B cell (primary cell): ENCODE measurements around the gene FNDC10. TPM values are rescaled to one million over a fixed set of nuclear protein-coding genes. Genes with fewer than 3 reads are reported as not detected.

Source experiments
- ATAC-seq: fragments of 200-7000 bp; cut with Tn5 transposase; one replicate; pipeline ENCODE4 v1.10.0; 2021; ENCODE audit warnings: low read depth, mild to moderate bottlenecking, moderate number of reproducible peaks, moderate library complexity
- CTCF ChIA-PET: fragments of 350-600 bp; sonication (Branson Sonifier 250); formaldehyde crosslinking; loops from one replicate; lab custom pipeline; 2021; ENCODE audit warnings: antibody characterized with exemption, inconsistent platforms; lab: Charles Lee
- POLR2A ChIA-PET: fragments of 350-600 bp; sonication (Branson Sonifier 250); formaldehyde crosslinking; loops from one replicate; lab custom pipeline; 2021; ENCODE audit warnings: antibody characterized with exemption; lab: Charles Lee
- DNase-seq: peaks from one replicate; pipeline ENCODE4 v3.0.0; 2013
- H2AFZ ChIP-seq: 2 replicates; pipeline ENCODE4 v1.6.1; 2012; ENCODE audit warnings: mild to moderate bottlenecking, low read depth, low read length; ENCODE audit not compliant: insufficient read depth, poor library complexity, severe bottlenecking
- H3K27ac ChIP-seq, 2 donors: 1 replicate in 1 of 2; 2 replicates in 1 of 2; pipeline ENCODE4 v1.5.1; 2012 to 2013; ENCODE audit warnings: low read length in 2 of 2, mild to moderate bottlenecking in 2 of 2, moderate library complexity in 1 of 2
- H3K27me3 ChIP-seq, 4 experiments: fragments of 200-600 bp in 1 of 4; sonication (generic) in 1 of 4; replicated peaks in 1 of 4; 1 replicate in 2 of 4; 2 replicates in 2 of 4; pipeline versions ENCODE4 v1.6.1 to v1.7.0; 2013 to 2016; ENCODE audit warnings: low read length in 3 of 4, mild to moderate bottlenecking in 2 of 4, mixed read lengths in 1 of 4, moderate library complexity in 1 of 4; ENCODE audit not compliant: insufficient read depth in 4 of 4, control insufficient read depth in 3 of 4; ENCODE audit errors: control extremely low read depth in 1 of 4
- H3K36me3 ChIP-seq, 2 experiments: replicated peaks in 1 of 2; 1 replicate in 1 of 2; 2 replicates in 1 of 2; pipeline versions ENCODE4 v1.6.1 to v1.7.1; 2013; ENCODE audit warnings: low read length in 1 of 2; ENCODE audit not compliant: insufficient read depth in 2 of 2, control insufficient read depth in 1 of 2; ENCODE audit errors: control extremely low read depth in 1 of 2, extremely low read depth in 1 of 2
- H3K4me1 ChIP-seq, 2 donors: fragments of 200-600 bp in 1 of 2; sonication (generic) in 1 of 2; 1 replicate in 1 of 2; 2 replicates in 1 of 2; pipeline versions ENCODE4 v1.5.1 to v1.6.1; 2013 to 2017; ENCODE audit warnings: low read length in 2 of 2; ENCODE audit not compliant: control insufficient read depth in 2 of 2, insufficient read depth in 2 of 2
- H3K4me2 ChIP-seq: replicated peaks from 2 replicates; pipeline ENCODE3; 2012; ENCODE audit warnings: mild to moderate bottlenecking, low read depth, low read length; ENCODE audit not compliant: poor library complexity, severe bottlenecking
- H3K4me3 ChIP-seq, 5 experiments: fragments of 200-600 bp in 1 of 5; sonication (generic) in 1 of 5; 1 replicate in 3 of 5; 2 replicates in 2 of 5; pipeline versions ENCODE4 v1.5.1 to v1.7.0; 2011 to 2016; ENCODE audit warnings: low read length in 4 of 5, mild to moderate bottlenecking in 4 of 5, low read depth in 2 of 5, control low read depth in 1 of 5, moderate library complexity in 1 of 5; ENCODE audit not compliant: insufficient read depth in 1 of 5; ENCODE audit errors: control extremely low read depth in 1 of 5, extremely low read depth in 1 of 5
- H3K79me2 ChIP-seq: fragments of 200-600 bp; sonication (generic); one replicate; pipeline ENCODE4 v1.6.0; 2016; ENCODE audit warnings: low read length; ENCODE audit not compliant: control insufficient read depth, insufficient read depth
- H3K9ac ChIP-seq: fragments of 200-600 bp; sonication (generic); 2 replicates; pipeline ENCODE4 v1.6.1; 2017; ENCODE audit warnings: mild to moderate bottlenecking, low read length, moderate library complexity
- H3K9me3 ChIP-seq, 3 donors: one replicate each; pipeline versions ENCODE4 v1.6.1 to v1.7.1; 2013; ENCODE audit warnings: low read length in 2 of 3; ENCODE audit not compliant: control insufficient read depth in 2 of 3, insufficient read depth in 1 of 3; ENCODE audit errors: control extremely low read depth in 1 of 3
- H4K20me1 ChIP-seq: 2 replicates; pipeline ENCODE4 v1.6.0; 2012; ENCODE audit warnings: mild to moderate bottlenecking, low read length; ENCODE audit not compliant: insufficient read depth, control insufficient read depth, poor library complexity, severe bottlenecking
- H3K27ac Mint-ChIP-seq: one replicate; pipeline ENCODE4 v1.8.0; 2021; ENCODE audit warnings: mixed read lengths
- H3K27me3 Mint-ChIP-seq: one replicate; pipeline ENCODE4 v1.8.0; 2021; ENCODE audit warnings: mixed read lengths
- H3K4me1 Mint-ChIP-seq: one replicate; pipeline ENCODE4 v1.8.0; 2021; ENCODE audit warnings: mixed read lengths
- H3K4me3 Mint-ChIP-seq: one replicate; pipeline ENCODE4 v1.8.0; 2021; ENCODE audit warnings: mixed read lengths
- H3K9me3 Mint-ChIP-seq: one replicate; pipeline ENCODE4 v1.8.0; 2022; ENCODE audit warnings: mixed read lengths; ENCODE audit not compliant: insufficient read depth
- EZH2 ChIP-seq: IDR thresholded peaks from 2 replicates; pipeline ENCODE4 v1.6.1; 2012; ENCODE audit warnings: borderline replicate concordance, low read depth, mild to moderate bottlenecking, moderate library complexity, low read length; ENCODE audit not compliant: insufficient read depth, poor library complexity, severe bottlenecking
- WGBS: methylation state at CpG from one replicate; pipeline ENCODE4 v1.1.5; 2013; ENCODE audit warnings: missing lambda C conversion rate; ENCODE audit not compliant: insufficient coverage; 5-methylcytosine and 5-hydroxymethylcytosine counted together
- intact Hi-C: fragments of 100-400 bp; cut with micrococcal nuclease; formaldehyde crosslinking; loops from one replicate; pipeline ENCODE4 v1.10.0; 2022
- polyA plus RNA-seq: library from polyadenylated mRNA; depleted of rRNA; stranded (reverse); fragments of >200 nt; gene quantifications from 2 replicates; pipeline ENCODE4 v1.2.3, GENCODE V29; 2012
- total RNA-seq, 2 donors: library from RNA; stranded (reverse); fragments of 120-200 nt in 1 of 2; gene quantifications; 1 replicate in 1 of 2; 2 replicates in 1 of 2; pipeline versions ENCODE4 v1.2.3 to v1.2.4, GENCODE V29; 2013 to 2022
- TF ChIP-seq, protein P1 (sequence below): fragments of 200-600 bp; IDR thresholded peaks from one replicate; pipeline ENCODE4 v1.8.0; 2022; ENCODE audit warnings: antibody characterized with exemption, mild to moderate bottlenecking

The FNDC10 gene
- total and polyA plus RNA-seq, 2 donors (not counting 1 experiment from before 2014, with no cell fraction given) = 1.4 TPM

DNA sequence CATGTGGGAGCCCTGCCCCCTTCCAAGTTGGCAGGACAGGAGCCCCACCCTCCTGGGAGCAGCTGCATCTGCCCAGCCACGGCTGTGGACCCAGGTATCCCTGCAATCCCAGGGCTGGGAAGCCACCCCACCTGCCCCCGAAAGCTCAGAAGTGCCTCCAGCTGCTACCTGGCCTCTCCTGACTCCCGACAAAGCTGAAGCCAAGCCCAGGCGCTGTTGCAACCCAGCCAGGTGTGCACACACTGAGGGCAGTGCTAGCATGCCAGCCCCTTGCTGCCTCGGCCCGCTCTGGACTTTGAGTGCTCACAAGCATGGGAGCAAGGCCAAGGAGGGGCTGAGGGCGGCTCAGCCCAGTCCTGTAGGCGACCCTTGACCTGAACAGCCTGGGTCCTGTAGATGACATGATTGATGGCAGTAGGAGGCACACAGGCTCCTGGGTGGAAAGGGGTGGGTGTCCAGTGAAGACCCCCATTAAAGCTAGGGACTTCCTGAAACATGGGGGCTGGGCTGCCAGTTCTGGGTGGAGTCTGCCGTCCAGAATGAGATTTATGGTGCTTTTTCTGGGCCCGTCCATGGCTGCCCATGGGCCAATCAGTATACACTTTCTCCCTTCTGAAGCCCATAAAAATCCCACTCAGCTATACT, 22.4 kb downstream of the FNDC10 start:
- peaks cover 8% of the 10 kb centered on the region for H3K27me3 Mint-ChIP-seq
- no peaks in the 10 kb centered on the region for H3K36me3 ChIP-seq
- ATAC-seq (no peak), DNase-seq (no peak)
- H3K4me3 ChIP-seq = no peak overlapping the region
- H3K79me2 ChIP-seq = peaks cover 37% of the 10 kb centered on the region
- intact Hi-C loops = loop anchor here (10.0 kb wide), 1 partner anchor 77 kb away; the partner anchor contains the start of gene CDK11B
- no peak overlapping the region for H3K4me3 Mint-ChIP-seq
- H3K4me1 Mint-ChIP-seq = peaks cover 20% of the 10 kb centered on the region
- H3K27ac Mint-ChIP-seq = no peak overlapping the region
- H3K9me3 Mint-ChIP-seq = no peaks in the 10 kb centered on the region
- no peak overlapping the region for H3K27ac ChIP-seq
- no peak overlapping the region for H3K9ac ChIP-seq
- 79% methylated on average over 9 of the region's 10 CpGs for WGBS
- H4K20me1 ChIP-seq = no peaks in the 10 kb centered on the region
- H3K27me3 ChIP-seq = peaks cover 0 to 4% (median 1%) of the 10 kb centered on the region in 4 experiments
- peaks cover 11 to 24% of the 10 kb centered on the region in 2 donors for H3K4me1 ChIP-seq
- no peak overlapping the region for H3K4me2 ChIP-seq
- TF ChIP-seq EZH2 = no peak
- TF ChIP-seq, protein P1, sequence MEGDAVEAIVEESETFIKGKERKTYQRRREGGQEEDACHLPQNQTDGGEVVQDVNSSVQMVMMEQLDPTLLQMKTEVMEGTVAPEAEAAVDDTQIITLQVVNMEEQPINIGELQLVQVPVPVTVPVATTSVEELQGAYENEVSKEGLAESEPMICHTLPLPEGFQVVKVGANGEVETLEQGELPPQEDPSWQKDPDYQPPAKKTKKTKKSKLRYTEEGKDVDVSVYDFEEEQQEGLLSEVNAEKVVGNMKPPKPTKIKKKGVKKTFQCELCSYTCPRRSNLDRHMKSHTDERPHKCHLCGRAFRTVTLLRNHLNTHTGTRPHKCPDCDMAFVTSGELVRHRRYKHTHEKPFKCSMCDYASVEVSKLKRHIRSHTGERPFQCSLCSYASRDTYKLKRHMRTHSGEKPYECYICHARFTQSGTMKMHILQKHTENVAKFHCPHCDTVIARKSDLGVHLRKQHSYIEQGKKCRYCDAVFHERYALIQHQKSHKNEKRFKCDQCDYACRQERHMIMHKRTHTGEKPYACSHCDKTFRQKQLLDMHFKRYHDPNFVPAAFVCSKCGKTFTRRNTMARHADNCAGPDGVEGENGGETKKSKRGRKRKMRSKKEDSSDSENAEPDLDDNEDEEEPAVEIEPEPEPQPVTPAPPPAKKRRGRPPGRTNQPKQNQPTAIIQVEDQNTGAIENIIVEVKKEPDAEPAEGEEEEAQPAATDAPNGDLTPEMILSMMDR = no peak
- H2AFZ ChIP-seq = no peak overlapping the region
- POLR2A ChIA-PET = no interaction called here
- CTCF ChIA-PET = no interaction called here
- no peaks in the 10 kb centered on the region for H3K9me3 ChIP-seq
